IMR-90 (cell line): ENCODE results near the gene CHGA. TPM values are rescaled to one million over a fixed set of nuclear protein-coding genes. Genes with fewer than 3 reads are reported as not detected.

Experiments
- ATAC-seq: fragments of 200-7000 bp; cut with Tn5 transposase; 2 replicates; pipeline ENCODE4 v1.9.1; 2020; ENCODE audit warnings: low read depth, mild to moderate bottlenecking, moderate library complexity
- BruUV-seq: library from RNA; stranded (reverse); fragments of 400-500 nt; replicated peaks from 2 replicates; lab custom pipeline; 2021; lab: Mats Ljungman, UMichigan
- CTCF ChIA-PET: fragments of 300-600 bp; formaldehyde crosslinking; extraction: SDS; loops from one replicate; lab custom pipeline; 2021; ENCODE audit warnings: antibody characterized with exemption; lab: Yijun Ruan, JAX
- POLR2A ChIA-PET: fragments of 300-600 bp; sonication (Branson Sonifier 250); formaldehyde crosslinking; loops from one replicate; lab custom pipeline; 2022; ENCODE audit warnings: antibody characterized with exemption; ENCODE audit not compliant: unreplicated experiment; lab: Charles Lee
- DNase-seq: peaks from one replicate; pipeline ENCODE4 v3.0.0; 2013
- H2AFZ ChIP-seq: replicated peaks from 2 replicates; pipeline ENCODE3; 2013; ENCODE audit warnings: low read length, mild to moderate bottlenecking; ENCODE audit not compliant: poor library complexity
- H2AK5ac ChIP-seq: 2 replicates; pipeline ENCODE4 v1.6.1; 2013; ENCODE audit warnings: low read depth, low read length, inconsistent platforms
- H2AK9ac ChIP-seq: replicated peaks from 2 replicates; pipeline ENCODE3; 2013; ENCODE audit warnings: mild to moderate bottlenecking, low read depth, low read length, moderate library complexity; ENCODE audit not compliant: poor library complexity
- H2BK120ac ChIP-seq: 2 replicates; pipeline ENCODE4 v1.6.1; 2013; ENCODE audit warnings: low read depth, low read length, inconsistent platforms
- H2BK15ac ChIP-seq: 3 replicates; pipeline ENCODE4 v1.6.1; 2013; ENCODE audit warnings: low read depth, low read length, inconsistent platforms
- H2BK20ac ChIP-seq: 2 replicates; pipeline ENCODE4 v1.6.1; 2013; ENCODE audit warnings: low read depth, mild to moderate bottlenecking, inconsistent platforms, low read length, moderate library complexity
- H2BK5ac ChIP-seq: 2 replicates; pipeline ENCODE4 v1.6.1; 2013; ENCODE audit warnings: mild to moderate bottlenecking, low read depth, low read length, inconsistent platforms; ENCODE audit not compliant: poor library complexity, severe bottlenecking
- H3K14ac ChIP-seq: replicated peaks from 2 replicates; pipeline ENCODE4 v1.6.1; 2013; ENCODE audit warnings: low read depth, low read length, inconsistent platforms
- H3K18ac ChIP-seq: 2 replicates; pipeline ENCODE4 v1.6.1; 2013; ENCODE audit warnings: low read depth, low read length, control low read depth
- H3K23ac ChIP-seq: 2 replicates; pipeline ENCODE4 v1.6.1; 2013; ENCODE audit warnings: low read depth, low read length, inconsistent platforms
- H3K27ac ChIP-seq: 2 replicates; pipeline ENCODE4 v1.5.1; 2013; ENCODE audit warnings: mild to moderate bottlenecking, control low read depth, low read length; ENCODE audit not compliant: insufficient read depth
- H3K27me3 ChIP-seq: 2 replicates; pipeline ENCODE4 v1.6.1; 2013; ENCODE audit warnings: low read length; ENCODE audit not compliant: control insufficient read depth, insufficient read depth
- H3K36me3 ChIP-seq: 2 replicates; pipeline ENCODE4 v1.6.1; 2013; ENCODE audit warnings: low read length, mixed read lengths; ENCODE audit not compliant: control insufficient read depth, insufficient read depth
- H3K4ac ChIP-seq: 2 replicates; pipeline ENCODE4 v1.6.1; 2013; ENCODE audit warnings: low read depth, low read length, inconsistent platforms
- H3K4me1 ChIP-seq: 2 replicates; pipeline ENCODE4 v1.6.1; 2013; ENCODE audit warnings: low read length, mixed read lengths; ENCODE audit not compliant: control insufficient read depth, insufficient read depth
- H3K4me2 ChIP-seq: 2 replicates; pipeline ENCODE4 v1.6.1; 2013; ENCODE audit warnings: low read depth, mild to moderate bottlenecking, control low read depth, low read length, moderate library complexity
- H3K4me3 ChIP-seq: 2 replicates; pipeline ENCODE4 v1.5.1; 2013; ENCODE audit warnings: low read depth, mild to moderate bottlenecking, control low read depth, low read length, moderate library complexity; ENCODE audit not compliant: insufficient read depth
- H3K56ac ChIP-seq: 2 replicates; pipeline ENCODE4 v1.6.1; 2013; ENCODE audit warnings: low read length, inconsistent platforms; ENCODE audit not compliant: insufficient read depth; ENCODE audit errors: extremely low read depth
- H3K79me1 ChIP-seq, 2 experiments: 2 replicates each; pipeline ENCODE4 v1.6.1; 2013; ENCODE audit warnings: low read length in 2 of 2, inconsistent platforms in 1 of 2, low read depth in 1 of 2
- H3K9ac ChIP-seq: 2 replicates; pipeline ENCODE4 v1.6.1; 2013; ENCODE audit warnings: low read depth, low read length, control low read depth
- H3K9me1 ChIP-seq: 2 replicates; pipeline ENCODE4 v1.6.1; 2013; ENCODE audit warnings: low read length, inconsistent platforms; ENCODE audit not compliant: insufficient read depth
- H3K9me3 ChIP-seq: 2 replicates; pipeline ENCODE4 v1.6.1; 2013; ENCODE audit warnings: low read length; ENCODE audit not compliant: control insufficient read depth, insufficient read depth
- H4K20me1 ChIP-seq: 2 replicates; pipeline ENCODE4 v1.6.1; 2013; ENCODE audit warnings: low read length, inconsistent platforms; ENCODE audit not compliant: insufficient read depth
- H4K5ac ChIP-seq: 2 replicates; pipeline ENCODE4 v1.6.1; 2013; ENCODE audit warnings: mild to moderate bottlenecking, low read depth, low read length, control low read depth
- H4K8ac ChIP-seq, 2 experiments: 2 replicates each; pipeline ENCODE4 v1.6.1; 2013; ENCODE audit warnings: low read depth in 2 of 2, low read length in 2 of 2, control low read depth in 1 of 2, inconsistent platforms in 1 of 2
- H4K91ac ChIP-seq: 2 replicates; pipeline ENCODE4 v1.6.1; 2013; ENCODE audit warnings: low read depth, low read length, inconsistent platforms; ENCODE audit not compliant: insufficient read depth
- CTCF ChIP-seq: conservative IDR thresholded peaks from 2 replicates; pipeline ENCODE4 v1.5.1; 2012; ENCODE audit warnings: mild to moderate bottlenecking, low read depth, low read length, improper control_type of control experiment
- FOS ChIP-seq: fragments of 150-350 bp; IDR thresholded peaks from 2 replicates; pipeline ENCODE4 v1.6.1; 2016; ENCODE audit warnings: low read depth, low read length
- MAFK ChIP-seq: IDR thresholded peaks from 2 replicates; pipeline ENCODE4 v1.6.1; 2012; ENCODE audit warnings: low read depth, low read length, improper control_type of control experiment
- MAZ ChIP-seq: IDR thresholded peaks from 2 replicates; pipeline ENCODE4 v1.6.1; 2012; ENCODE audit warnings: low read depth, mild to moderate bottlenecking, low read length, improper control_type of control experiment, moderate library complexity, borderline replicate concordance
- MXI1 ChIP-seq: IDR thresholded peaks from 2 replicates; pipeline ENCODE4 v1.6.1; 2012; ENCODE audit warnings: low read depth, mild to moderate bottlenecking, low read length, moderate library complexity, borderline replicate concordance
- NFE2L2 ChIP-seq: fragments of 150-350 bp; IDR thresholded peaks from 2 replicates; pipeline ENCODE4 v1.6.1; 2016; ENCODE audit warnings: low read depth, mild to moderate bottlenecking, low read length
- RAD21 ChIP-seq: IDR thresholded peaks from 2 replicates; pipeline ENCODE4 v1.6.1; 2012; ENCODE audit warnings: low read length, improper control_type of control experiment
- RCOR1 ChIP-seq: IDR thresholded peaks from 2 replicates; pipeline ENCODE4 v1.6.1; 2012; ENCODE audit warnings: mild to moderate bottlenecking, low read length, improper control_type of control experiment; ENCODE audit not compliant: insufficient replicate concordance
- RFX5 ChIP-seq: IDR thresholded peaks from 2 replicates; pipeline ENCODE4 v1.8.0; 2012; ENCODE audit warnings: low read depth, mild to moderate bottlenecking, low read length, moderate library complexity
- WGBS, 2 experiments: methylation state at CpG; one replicate each; pipeline versions ENCODE4 v1.1.5 to v1.1.7; 2013; ENCODE audit warnings: missing lambda C conversion rate in 2 of 2; ENCODE audit not compliant: insufficient read length in 1 of 2; ENCODE audit errors: extremely low coverage in 2 of 2; 5-methylcytosine and 5-hydroxymethylcytosine counted together
- dilution Hi-C: fragments of 300-500 bp; cut with HindIII; formaldehyde crosslinking; loops from one replicate; pipeline ENCODE4 v1.14.3; 2018; ENCODE audit warnings: low sequenced_read_pairs; ENCODE audit not compliant: unreplicated experiment
- in situ Hi-C: fragments of 300-500 bp; cut with MboI; formaldehyde crosslinking; loops from 3 replicates; pipeline ENCODE4 v1.14.3; 2019; ENCODE audit warnings: low sequenced_read_pairs, inconsistent platforms, mixed read lengths
- intact Hi-C: fragments of 100-400 bp; cut with micrococcal nuclease; formaldehyde crosslinking; loops from 2 replicates; pipeline ENCODE4 v1.10.0; 2022
- polyA plus RNA-seq, 3 experiments: library from polyadenylated mRNA; depleted of rRNA; stranded (reverse); fragments of >200 nt; gene quantifications; 2 replicates each; pipeline ENCODE4 v1.2.3, GENCODE V29; 2012; ENCODE audit warnings: low replicate concordance in 1 of 3
- total RNA-seq: library from RNA; depleted of rRNA; stranded (reverse); fragments of >200 nt; gene quantifications from 2 replicates; pipeline ENCODE4 v1.2.3, GENCODE V29; 2012

The CHGA gene
- total and polyA plus RNA-seq, 2 of the 4 experiments (the other 2 are of a cell fraction), result not detected

- H2AK5ac ChIP-seq, result no peak overlapping the region
- BruUV-seq, result no TSS peak
Observed at GRCh38 chr14:92906823-92907222, 16.1 kb upstream of the CHGA start.

More at GRCh38 chr14:92906823-92907222, 16.1 kb upstream of the CHGA start:
- Histone ChIP-seq H3K27me3 (peaks cover 16% of the 10 kb centered on the region; the same call in 1 of the 2 replicates), H3K4me1 (no peaks in the 10 kb centered on the region), H3K27ac (no peak overlapping the region), H2AFZ (no peak overlapping the region), H3K56ac (no peak overlapping the region), H2BK5ac (no peak overlapping the region), H4K91ac (no peak overlapping the region), H3K9ac (no peak overlapping the region), H4K8ac (no peak overlapping the region), H3K9me3 (no peaks in the 10 kb centered on the region), H3K4ac (no peak overlapping the region), H2AK9ac (no peak overlapping the region), H3K18ac (no peak overlapping the region), H2BK120ac (no peak overlapping the region), H4K20me1 (no peaks in the 10 kb centered on the region), H2BK20ac (no peak overlapping the region), H3K4me3 (no peak overlapping the region), H3K9me1 (no peaks in the 10 kb centered on the region), H3K4me2 (no peak overlapping the region), H4K5ac (no peak overlapping the region), H3K14ac (no peak overlapping the region), H2BK15ac (no peak overlapping the region), H3K79me1 (no peaks in the 10 kb centered on the region), H3K23ac (no peak overlapping the region), H3K36me3 (no peaks in the 10 kb centered on the region)
- DNase-seq (no peak), ATAC-seq (no peak)
- in situ Hi-C loops (no loop called here), dilution Hi-C loops (no loop called here), intact Hi-C loops (no loop called here)
- TF ChIP-seq RFX5, result no peak
- TF ChIP-seq FOS, result no peak
- TF ChIP-seq CTCF, result no peak
- TF ChIP-seq RCOR1, result no peak
- no peak for TF ChIP-seq MAFK
- TF ChIP-seq MAZ, result no peak
- TF ChIP-seq MXI1, result no peak
- TF ChIP-seq RAD21, result no peak
- no peak for TF ChIP-seq NFE2L2
- ChIA-PET POLR2A (no interaction called here), CTCF (no interaction called here)
- WGBS, 2 experiments, result 100% methylated on average over 1 of the region's 6 CpGs; no CpG with 5 or more reads in 1 of the 2 experiments
